ENCODE data around the gene FZD7. TPM values are rescaled to one million over a fixed set of nuclear protein-coding genes. Genes with fewer than 3 reads are reported as not detected.

Gene FZD7
- total and polyA plus RNA-seq, 2 donors (not counting 1 experiment from before 2014, with no cell fraction given), result 0.67 to 2.1 TPM

- Histone ChIP-seq H3K9ac (ENCODE audit: low read length) (no peak overlapping the region), H3K27ac (ENCODE audit: low read length in 2 of 2) (no peak overlapping the region), H2AFZ (ENCODE audit: insufficient read depth, low read depth, low read length, poor library complexity, severe bottlenecking) (no peak overlapping the region), H4K20me1 (ENCODE audit: control insufficient read depth, insufficient read depth, low read length, poor library complexity, severe bottlenecking) (no peaks in the 10 kb centered on the region), H3K79me2 (ENCODE audit: control insufficient read depth, insufficient read depth, low read length) (no peaks in the 10 kb centered on the region), H3K4me3 (ENCODE audit: control extremely low read depth in 1 of 5, extremely low read depth in 1 of 5, insufficient read depth in 1 of 5, low read depth in 2 of 5, low read length in 4 of 5) (no peak overlapping the region), H3K27me3 (replicated peaks in 1 of 4; ENCODE audit: control extremely low read depth in 1 of 4, control insufficient read depth in 3 of 4, insufficient read depth in 4 of 4, low read length in 3 of 4) (peaks cover 0 to 8% (median 2%) of the 10 kb centered on the region in 4 experiments), H3K4me1 (ENCODE audit: control insufficient read depth in 2 of 2, insufficient read depth in 2 of 2, low read length in 2 of 2) (no peaks in the 10 kb centered on the region), H3K4me2 (replicated peaks; ENCODE audit: low read depth, low read length, poor library complexity, severe bottlenecking) (no peak overlapping the region), H3K9me3 (ENCODE audit: control extremely low read depth in 1 of 3, control insufficient read depth in 2 of 3, insufficient read depth in 1 of 3, low read length in 2 of 3) (peaks cover 0 to 3% (median 0%) of the 10 kb centered on the region in 3 donors), H3K36me3 (replicated peaks in 1 of 2; ENCODE audit: control extremely low read depth in 1 of 2, control insufficient read depth in 1 of 2, extremely low read depth in 1 of 2, insufficient read depth in 2 of 2, low read length in 1 of 2) (no peaks in the 10 kb centered on the region)
- no peak for DNase-seq
- H3K4me3 Mint-ChIP-seq, result no peak overlapping the region
- CTCF ChIA-PET, result no interaction called here
- intact Hi-C loops (cut with micrococcal nuclease), result no loop called here
- no peak for ATAC-seq (ENCODE audit: low read depth)
- POLR2A ChIA-PET, result no interaction called here
- WGBS (ENCODE audit: insufficient coverage), result 100% methylated on average over 1 of the region's 5 CpGs
- peaks cover 26% of the 10 kb centered on the region for H3K27me3 Mint-ChIP-seq
- H3K27ac Mint-ChIP-seq, result no peak overlapping the region
- H3K4me1 Mint-ChIP-seq, result no peaks in the 10 kb centered on the region
- no peak for TF ChIP-seq CTCF (IDR thresholded peaks at IDR 0.05)
- TF ChIP-seq EZH2 (IDR thresholded peaks at IDR 0.05; ENCODE audit: borderline replicate concordance, insufficient read depth, low read depth, low read length, poor library complexity, severe bottlenecking), result no peak
- no peaks in the 10 kb centered on the region for H3K9me3 Mint-ChIP-seq (ENCODE audit: insufficient read depth)
Observed at GRCh38 chr2:202016579-202017227, 17.0 kb upstream of the FZD7 start.

- Histone ChIP-seq H4K20me1 (ENCODE audit: control insufficient read depth, insufficient read depth, low read length, poor library complexity, severe bottlenecking) (no peaks in the 10 kb centered on the region), H3K36me3 (replicated peaks in 1 of 2; ENCODE audit: control extremely low read depth in 1 of 2, control insufficient read depth in 1 of 2, extremely low read depth in 1 of 2, insufficient read depth in 2 of 2, low read length in 1 of 2) (no peaks in the 10 kb centered on the region), H3K4me3 (ENCODE audit: control extremely low read depth in 1 of 5, extremely low read depth in 1 of 5, insufficient read depth in 1 of 5, low read depth in 2 of 5, low read length in 4 of 5) (no peak overlapping the region), H3K4me2 (replicated peaks; ENCODE audit: low read depth, low read length, poor library complexity, severe bottlenecking) (no peak overlapping the region), H3K27ac (ENCODE audit: low read length in 2 of 2) (no peak overlapping the region), H3K9ac (ENCODE audit: low read length) (no peak overlapping the region), H3K9me3 (ENCODE audit: control extremely low read depth in 1 of 3, control insufficient read depth in 2 of 3, insufficient read depth in 1 of 3, low read length in 2 of 3) (peaks cover 0 to 3% (median 0%) of the 10 kb centered on the region in 3 donors), H2AFZ (ENCODE audit: insufficient read depth, low read depth, low read length, poor library complexity, severe bottlenecking) (no peak overlapping the region), H3K79me2 (ENCODE audit: control insufficient read depth, insufficient read depth, low read length) (no peaks in the 10 kb centered on the region), H3K4me1 (ENCODE audit: control insufficient read depth in 2 of 2, insufficient read depth in 2 of 2, low read length in 2 of 2) (no peaks in the 10 kb centered on the region), H3K27me3 (replicated peaks in 1 of 4; ENCODE audit: control extremely low read depth in 1 of 4, control insufficient read depth in 3 of 4, insufficient read depth in 4 of 4, low read length in 3 of 4) (peaks cover 0 to 4% (median 2%) of the 10 kb centered on the region in 4 experiments)
- POLR2A ChIA-PET, result interaction anchor here (0.7 kb wide), 1 partner anchor 92 kb away, joined by 6 read pairs; no protein-coding TSS in a partner anchor
- Mint-ChIP-seq H3K27ac (no peak overlapping the region), H3K9me3 (ENCODE audit: insufficient read depth) (no peaks in the 10 kb centered on the region), H3K4me1 (no peaks in the 10 kb centered on the region), H3K27me3 (peaks cover 26% of the 10 kb centered on the region), H3K4me3 (no peak overlapping the region)
- intact Hi-C loops (cut with micrococcal nuclease), result no loop called here
- TF ChIP-seq CTCF (IDR thresholded peaks at IDR 0.05), result no peak
- no peak for TF ChIP-seq EZH2 (IDR thresholded peaks at IDR 0.05; ENCODE audit: borderline replicate concordance, insufficient read depth, low read depth, low read length, poor library complexity, severe bottlenecking)
- DNase-seq (no peak), ATAC-seq (ENCODE audit: low read depth) (no peak)
- CTCF ChIA-PET, result interaction anchor here (0.7 kb wide), 1 partner anchor 484 kb away, joined by 3 read pairs; no protein-coding TSS in a partner anchor
Observed at GRCh38 chr2:202017940-202018339, 15.7 kb upstream of the FZD7 start.

Data from B cell (primary cell).